Measurements from ENCODE around the gene GABRD.

The GABRD gene

DNA sequence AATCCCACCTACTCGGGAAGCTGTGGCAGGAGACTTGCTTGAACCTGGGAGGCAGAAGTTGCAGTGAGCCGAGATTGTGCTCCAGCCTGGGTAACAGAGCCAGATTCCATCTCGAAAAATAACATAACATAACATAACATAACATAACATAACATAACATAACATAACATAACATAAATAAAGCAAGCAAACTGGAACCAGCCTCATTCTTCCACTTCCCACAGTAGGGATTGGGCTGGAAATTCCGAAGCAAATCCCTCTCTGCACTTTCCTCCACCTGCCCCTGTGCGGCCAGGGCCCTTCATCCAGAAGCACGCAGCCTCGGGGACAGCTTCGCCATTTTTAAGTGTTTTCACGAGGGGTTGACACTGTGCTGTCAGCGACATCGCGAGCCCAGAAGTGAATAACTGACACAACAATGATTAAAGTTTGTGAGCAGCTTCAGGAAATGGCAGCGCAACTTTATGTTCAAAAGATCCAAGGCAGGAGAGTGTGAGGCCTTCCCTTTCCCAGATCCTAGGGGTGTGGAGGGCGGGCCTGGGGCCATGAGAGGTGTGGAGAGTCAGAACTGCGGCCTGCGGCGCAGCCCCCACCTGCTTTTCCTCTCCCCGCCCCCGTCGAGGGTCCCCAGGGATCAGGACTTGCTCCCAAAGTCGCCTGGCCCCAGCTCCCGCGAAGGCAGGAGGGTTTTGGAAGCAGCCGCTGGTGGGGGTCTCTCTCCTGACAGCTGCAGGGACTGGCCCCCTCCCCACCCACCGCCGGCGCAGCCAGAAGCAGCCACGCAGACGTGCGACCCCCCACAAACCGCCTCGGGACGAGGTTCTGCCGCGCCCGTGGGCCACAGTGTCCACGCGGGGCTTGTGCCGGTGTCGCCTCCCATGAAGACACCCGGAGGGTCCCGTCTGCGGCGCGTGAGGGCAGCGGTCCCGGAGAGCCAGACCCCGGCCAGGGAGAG is 651 bp upstream of the GABRD start:
- DNase-seq = no peak

DNA sequence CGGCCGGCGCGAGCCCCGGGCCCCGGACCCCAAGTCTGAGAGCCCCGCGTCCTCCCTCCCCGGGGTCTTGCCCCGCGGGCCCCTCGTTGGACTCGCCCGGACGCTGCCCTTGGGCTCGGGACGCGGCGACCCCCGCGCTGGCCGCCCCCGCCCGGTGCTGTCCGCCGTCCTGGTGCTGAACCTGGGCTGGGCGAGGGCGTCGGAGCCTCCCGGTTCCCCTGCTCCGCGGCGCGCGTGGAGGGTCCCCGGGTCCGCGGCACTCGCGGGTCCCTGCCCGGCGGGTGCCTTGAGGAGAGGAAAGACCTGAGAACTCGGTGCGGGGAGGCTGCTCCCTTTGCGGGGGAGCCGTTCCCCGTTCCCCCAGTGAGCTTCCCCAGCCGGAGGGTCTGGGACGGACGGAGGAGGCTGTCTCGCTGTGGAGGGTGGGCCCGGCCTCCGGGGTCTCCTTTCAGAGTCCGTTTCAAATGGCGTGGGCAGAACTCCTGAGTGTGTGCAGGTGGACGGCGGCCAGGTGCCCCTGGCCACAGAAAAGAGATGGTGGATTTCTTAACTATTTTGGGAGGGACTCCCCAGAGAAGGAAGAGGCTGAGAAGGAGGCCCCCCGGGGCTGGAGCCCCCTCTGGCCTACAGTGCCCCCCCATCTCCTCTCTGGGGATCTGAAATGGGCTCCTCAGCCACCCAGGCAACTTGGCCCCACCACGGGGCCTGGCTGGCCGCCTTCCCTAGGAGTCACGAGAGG is 595 bp downstream of the GABRD start:
- no peak for DNase-seq

DNA sequence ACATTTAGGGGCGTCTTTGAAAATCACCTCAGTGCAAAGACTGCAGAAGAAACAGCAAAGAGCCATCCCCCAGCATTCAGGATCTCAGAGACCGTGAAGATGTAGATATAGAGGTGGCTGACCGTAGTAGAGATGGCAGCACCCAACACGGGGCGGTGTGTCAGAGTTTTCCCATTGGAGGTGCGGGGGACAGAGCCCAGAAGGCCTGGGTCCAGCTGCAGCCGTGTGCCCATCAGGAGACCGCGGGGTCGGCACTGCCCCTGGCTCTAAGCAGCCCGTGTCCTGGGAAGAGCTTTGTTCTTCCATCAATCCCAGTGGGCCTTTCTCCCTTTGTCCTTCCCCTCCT is 1.1 kb downstream of the GABRD start:
- no peak for DNase-seq

DNA sequence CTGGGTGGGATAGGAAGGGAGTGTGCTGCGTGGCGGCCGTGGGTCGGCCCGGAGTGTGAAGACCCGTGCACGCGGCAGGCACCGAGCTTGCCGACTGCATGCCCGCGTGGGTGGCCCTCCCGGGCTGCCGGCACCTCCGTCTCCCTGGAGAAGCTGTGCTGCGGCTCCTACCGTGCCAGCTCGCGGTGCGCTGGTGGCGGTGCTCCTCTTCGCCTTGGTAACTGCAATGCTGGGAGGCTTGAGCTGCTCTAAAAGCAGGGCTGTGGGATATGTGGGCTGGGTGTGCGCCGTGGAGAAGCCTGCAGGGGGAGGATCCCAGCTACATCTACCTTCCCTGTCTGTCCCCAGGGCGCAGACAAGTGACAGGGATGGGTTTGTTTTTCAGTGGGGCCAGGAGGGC is 2.4 kb downstream of the GABRD start:
- no peak for DNase-seq

DNA sequence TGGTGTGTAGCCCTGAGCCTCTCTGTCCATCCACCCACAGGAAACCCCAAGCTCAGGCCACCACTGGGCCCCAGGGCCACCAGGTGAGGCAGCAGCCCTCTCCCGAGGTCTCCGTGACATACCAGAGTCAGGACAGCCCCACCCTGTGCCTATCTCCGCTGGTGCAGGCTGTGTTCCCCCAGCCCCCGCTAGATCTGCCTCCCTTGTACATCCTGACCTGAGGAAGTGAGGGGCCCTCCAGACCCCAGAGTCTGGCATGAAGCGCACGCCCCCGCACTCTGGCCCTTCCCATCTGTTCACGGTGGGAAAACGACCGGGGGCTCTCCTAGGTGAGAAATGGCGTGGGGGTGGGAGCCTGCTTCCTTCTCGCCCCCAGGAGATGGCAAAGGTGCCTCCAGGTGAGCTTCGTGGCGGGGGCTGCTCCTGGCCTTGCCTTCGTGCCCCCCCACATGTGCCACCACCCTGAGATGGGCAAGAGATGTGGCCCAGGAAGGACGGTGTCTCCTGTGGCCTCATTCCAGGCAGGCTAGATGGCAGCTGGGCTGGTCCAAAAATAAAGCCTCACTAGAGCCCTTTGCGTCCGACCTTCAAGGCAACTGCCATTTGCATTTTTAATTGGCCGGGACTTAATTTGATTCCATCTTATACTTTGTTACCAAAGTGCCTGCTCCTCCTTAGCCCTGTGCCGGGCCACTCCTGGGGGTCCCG is 3.1 kb downstream of the GABRD start:
- no peak for DNase-seq

DNA sequence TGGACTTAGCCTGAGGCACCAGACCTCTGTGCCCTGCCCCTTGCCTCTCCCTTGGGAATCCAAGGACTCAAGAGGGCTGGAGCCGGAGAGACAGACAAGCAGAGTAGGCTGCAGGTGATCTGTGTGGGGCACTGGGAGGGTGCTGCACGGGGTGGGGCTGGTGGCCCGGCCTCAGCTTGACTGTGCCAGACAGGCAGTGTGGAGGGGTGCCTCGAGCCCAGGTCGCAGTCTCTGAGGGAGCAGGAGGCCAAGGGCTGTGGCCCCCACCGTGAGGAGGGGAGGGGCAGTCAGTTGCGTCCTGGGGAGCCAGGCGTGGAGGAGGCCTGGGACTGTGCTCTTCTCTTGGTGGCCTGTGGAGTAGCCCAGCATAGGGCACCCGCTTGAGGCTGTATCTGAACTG is 4.0 kb downstream of the GABRD start:
- no peak for DNase-seq

DNA sequence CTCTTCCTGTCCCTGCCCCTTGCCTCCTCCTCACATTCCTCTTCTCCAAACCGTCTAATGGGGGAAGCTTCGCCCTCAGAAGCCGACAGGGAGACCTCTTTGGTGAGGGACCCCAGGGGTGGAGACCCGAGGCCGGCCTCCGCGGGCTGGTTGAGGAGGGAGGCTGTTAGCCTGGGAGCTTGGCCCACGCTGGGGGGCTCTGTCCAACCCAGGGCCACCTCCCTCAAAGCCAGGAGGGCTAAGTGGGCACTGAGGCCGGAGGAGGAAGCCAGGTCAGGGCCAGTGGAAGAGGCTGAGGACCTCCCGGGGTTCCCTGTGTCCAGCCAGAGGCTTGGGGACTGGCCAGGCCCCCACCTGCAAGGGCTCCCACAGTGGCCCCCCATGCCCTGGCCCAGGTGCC is 5.3 kb downstream of the GABRD start:
- DNase-seq = no peak

DNA sequence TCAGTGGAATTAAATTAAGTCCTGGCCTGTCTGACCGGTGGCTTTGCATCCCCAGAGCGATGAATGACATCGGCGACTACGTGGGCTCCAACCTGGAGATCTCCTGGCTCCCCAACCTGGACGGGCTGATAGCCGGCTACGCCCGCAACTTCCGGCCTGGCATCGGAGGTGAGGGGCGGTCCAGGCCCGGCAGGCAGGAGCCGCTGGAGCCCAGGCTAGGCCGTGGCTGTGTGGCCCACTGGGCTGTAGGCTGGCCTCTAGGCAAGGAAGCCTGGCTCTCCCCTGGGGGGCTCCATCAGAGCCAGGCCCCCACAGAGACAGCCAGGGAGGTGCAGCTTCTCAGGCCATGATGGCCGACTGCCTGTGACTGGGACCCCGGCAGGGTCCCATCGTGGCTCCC is 5.7 kb downstream of the GABRD start:
- no peak for DNase-seq

DNA sequence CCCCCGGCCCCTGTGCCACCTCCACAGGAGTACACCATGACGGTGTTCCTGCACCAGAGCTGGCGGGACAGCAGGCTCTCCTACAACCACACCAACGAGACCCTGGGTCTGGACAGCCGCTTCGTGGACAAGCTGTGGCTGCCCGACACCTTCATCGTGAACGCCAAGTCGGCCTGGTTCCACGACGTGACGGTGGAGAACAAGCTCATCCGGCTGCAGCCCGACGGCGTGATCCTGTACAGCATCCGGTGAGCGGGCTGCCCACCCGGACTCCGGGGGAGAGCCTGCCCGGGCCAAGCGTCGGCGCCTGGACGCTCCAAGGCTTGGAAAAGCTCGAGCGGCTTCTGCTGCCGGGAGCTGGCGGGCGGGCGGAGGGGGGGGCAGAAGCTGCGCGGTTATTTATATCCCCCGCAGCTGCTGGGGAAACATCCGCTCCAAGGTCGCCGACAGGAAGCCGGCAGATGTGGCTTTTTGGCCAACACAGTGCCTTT is 6.4 kb downstream of the GABRD start:
- no peak for DNase-seq

DNA sequence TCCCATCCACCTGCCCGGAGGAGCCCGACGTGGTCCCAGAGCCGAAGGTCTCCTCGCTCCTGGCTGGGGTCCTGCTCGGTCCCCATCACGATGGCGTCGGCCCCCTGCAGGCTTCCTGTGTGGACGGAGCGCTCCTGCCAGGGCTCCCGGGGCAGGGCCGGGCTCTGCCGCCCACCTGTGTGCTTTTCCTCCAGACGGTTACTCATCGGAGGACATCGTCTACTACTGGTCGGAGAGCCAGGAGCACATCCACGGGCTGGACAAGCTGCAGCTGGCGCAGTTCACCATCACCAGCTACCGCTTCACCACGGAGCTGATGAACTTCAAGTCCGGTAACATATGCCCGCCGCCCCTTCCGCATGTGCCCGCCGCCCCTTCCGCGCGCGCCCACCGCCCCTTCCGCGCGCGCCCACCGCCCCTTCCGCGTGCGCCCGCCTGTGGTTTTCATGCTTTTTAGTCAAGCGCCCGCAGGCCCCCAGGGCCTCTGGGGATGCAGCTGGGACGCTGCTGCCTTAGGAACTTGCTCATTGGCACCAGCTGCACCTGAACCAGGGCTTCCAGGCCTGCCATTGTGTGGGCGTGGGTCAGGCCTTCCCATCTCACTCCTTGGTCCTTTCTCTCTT is 8.9 kb downstream of the GABRD start:
- DNase-seq = no peak

DNA sequence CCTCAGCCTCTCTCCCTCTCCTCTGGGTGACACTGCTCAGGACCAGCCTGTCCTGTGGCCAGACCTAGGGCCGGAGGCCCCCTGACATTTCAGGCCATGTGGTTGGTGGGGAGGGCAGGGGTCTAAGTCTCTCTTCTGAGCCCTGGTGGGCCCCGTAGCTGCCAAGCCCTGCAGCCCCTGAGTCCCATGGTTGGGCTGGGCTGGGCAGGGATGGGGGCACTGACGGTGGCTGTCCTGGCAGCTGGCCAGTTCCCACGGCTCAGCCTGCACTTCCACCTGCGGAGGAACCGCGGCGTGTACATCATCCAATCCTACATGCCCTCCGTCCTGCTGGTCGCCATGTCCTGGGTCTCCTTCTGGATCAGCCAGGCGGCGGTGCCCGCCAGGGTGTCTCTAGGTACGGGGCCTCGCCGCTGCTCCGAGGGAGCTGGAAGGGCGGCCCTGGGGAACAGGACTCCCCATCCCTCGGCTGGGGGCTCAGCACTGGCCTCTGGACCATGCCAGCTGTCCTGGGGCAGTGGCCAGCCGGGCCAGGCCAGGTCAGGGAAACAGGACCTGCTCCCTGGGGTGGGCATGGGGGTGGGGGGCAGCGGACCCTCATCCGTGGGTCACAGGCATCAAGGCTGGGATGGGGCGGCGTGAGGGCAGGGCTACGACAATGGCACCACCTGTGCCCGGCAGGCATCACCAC is 9.9 kb downstream of the GABRD start:
- DNase-seq = no peak

DNA sequence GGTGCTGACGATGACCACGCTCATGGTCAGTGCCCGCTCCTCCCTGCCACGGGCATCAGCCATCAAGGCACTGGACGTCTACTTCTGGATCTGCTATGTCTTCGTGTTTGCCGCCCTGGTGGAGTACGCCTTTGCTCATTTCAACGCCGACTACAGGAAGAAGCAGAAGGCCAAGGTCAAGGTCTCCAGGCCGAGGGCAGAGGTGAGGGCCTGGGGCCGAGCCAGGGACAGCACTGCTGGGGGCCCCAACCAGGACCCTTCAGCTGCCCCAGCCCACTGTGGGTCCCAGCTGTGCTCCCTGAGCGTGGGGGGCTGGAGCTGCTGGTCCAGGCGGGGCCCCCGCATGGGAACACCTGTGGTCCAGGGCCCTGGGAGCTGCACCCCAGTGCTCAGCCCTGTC is 10.4 kb downstream of the GABRD start:
- no peak for DNase-seq

DNA sequence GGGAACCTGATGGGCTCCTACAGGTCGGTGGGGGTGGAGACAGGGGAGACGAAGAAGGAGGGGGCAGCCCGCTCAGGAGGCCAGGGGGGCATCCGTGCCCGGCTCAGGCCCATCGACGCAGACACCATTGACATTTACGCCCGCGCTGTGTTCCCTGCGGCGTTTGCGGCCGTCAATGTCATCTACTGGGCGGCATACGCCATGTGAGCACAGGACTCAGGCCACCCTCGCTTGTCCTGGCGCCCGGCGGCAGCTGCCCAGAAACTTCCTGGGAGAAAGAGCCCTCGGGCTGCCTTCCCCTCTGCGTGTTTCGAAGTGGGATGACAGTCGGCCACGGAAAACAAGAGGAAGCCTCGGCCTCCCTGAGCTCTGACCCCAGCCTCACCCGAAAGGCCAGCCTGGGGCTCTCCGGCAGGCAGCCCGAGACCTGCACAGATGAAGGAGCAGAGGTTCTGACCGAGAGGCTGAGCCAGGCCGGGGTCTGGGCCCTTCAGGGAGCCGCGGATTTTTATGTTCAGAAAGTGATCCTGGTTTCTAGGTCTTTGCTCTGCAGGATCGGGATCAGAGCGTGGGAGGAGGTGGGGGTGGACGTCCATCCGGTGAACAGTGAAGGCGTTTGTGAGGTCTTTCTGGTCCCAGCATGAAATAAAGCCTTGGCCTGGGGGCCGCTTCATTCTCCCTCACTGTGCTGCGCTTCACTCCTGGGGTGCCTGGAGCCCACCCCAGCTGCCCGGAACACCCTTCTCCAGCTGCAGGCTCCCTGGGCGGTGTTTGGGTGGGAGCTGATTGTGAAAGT is 11.1 kb downstream of the GABRD start:
- DNase-seq = no peak

DNA sequence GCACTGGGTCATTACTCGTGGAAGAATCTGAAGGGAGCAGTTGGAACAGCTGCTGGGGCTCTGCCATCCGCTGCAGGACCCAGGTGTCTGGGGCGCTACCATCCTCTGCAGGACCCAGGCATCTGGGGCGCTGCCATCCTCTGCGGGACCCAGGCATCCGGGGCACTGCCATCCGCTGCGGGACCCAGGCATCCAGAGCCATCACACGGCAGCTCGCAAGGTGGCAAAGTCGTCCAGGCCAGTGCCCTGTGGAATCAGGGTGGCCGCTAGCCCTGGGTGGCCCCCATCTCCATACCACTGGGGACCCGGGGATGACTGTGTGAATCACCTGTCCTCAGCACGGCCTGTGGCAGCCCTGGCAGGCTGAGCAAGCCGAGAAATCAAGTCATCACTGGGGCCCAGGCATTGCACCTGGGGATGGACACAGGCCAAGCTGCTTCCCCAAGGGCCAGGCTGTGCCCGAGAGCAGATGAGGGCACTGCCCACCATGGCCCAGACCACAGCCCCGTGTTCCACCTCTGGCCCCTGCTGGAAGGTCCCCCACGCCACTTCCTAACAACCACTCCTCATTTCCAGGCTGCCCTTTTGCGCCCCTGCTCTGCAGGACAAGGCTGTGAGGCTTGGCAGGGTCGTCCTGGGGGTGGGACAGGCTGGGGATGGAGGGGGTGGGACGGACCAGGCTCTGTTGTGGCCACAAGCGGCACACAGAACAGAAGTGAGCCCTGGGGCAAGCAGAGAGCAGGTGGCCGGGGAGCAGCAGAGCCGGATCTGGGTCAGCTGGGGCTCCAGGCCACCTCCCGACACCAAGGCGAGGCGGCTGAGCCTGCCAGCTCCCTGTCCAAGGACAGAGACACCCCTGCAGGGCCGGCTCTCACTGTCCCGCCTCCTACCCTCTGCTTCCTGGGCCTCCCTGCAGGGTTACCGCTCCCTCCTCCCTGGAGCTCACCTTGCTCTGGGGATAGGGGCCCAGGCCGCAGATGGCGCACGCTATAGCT is 12.7 kb downstream of the GABRD start:
- DNase-seq = no peak

DNA sequence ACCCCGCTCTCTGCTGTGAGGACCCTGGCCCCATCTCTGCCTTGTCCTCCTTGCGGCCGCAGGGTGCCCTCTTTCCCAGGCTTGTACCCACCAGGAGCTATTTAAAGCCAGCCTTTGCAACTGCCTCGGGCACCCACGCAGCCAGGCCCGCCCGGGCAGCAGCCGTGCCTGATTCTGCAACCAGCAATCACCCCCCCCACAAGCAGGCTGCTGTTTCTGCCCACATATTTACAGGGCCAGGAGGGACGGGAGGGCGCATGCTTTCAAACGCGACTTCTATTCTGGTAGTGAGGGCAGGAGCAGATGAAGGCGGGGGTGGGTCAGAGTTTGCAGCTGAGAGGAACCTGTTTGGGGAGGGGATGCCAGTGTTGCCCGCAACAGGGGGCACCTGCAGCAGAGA is 13.6 kb downstream of the GABRD start:
- no peak for DNase-seq

DNA sequence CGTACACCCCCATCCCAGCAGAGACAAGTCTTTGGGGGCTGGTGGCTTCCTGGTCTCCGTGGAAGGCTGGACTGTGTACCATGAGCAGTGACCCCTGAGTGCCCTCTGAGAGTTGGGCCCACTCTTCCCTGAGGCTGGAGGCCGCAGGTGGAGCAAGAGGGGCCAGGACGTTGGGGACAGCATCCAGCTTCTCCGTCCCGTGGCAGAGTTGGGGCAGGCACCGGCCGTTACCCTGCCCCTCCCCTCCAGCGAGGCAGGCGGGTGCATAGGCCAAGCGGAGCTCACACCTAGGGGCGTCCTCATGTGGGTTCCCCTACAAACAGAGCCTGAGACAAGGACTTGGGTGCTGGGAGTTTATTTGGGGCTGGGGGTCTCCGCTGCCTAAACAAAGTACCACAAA is 14.0 kb downstream of the GABRD start:
- DNase-seq = no peak

DNA sequence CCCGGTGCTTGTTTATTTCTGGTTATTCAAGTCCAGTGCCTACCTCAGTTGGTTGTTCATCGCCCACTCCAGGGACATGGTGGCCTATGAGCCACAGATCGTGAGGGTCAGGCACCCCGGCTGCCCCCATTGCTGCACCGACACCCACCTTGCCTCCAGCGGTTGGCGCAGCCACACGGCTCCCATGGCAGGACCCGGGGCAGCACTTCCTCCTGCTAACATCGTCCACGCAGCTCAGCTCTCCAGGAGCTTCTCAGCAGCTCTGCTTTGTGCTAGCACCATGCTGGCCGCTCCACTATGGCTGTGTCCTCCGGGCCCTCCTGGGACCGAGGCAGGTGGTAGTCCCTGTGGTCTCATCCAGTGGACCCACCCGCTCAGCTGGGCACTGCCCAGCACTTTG is 17.1 kb downstream of the GABRD start:
- no peak for DNase-seq

DNA sequence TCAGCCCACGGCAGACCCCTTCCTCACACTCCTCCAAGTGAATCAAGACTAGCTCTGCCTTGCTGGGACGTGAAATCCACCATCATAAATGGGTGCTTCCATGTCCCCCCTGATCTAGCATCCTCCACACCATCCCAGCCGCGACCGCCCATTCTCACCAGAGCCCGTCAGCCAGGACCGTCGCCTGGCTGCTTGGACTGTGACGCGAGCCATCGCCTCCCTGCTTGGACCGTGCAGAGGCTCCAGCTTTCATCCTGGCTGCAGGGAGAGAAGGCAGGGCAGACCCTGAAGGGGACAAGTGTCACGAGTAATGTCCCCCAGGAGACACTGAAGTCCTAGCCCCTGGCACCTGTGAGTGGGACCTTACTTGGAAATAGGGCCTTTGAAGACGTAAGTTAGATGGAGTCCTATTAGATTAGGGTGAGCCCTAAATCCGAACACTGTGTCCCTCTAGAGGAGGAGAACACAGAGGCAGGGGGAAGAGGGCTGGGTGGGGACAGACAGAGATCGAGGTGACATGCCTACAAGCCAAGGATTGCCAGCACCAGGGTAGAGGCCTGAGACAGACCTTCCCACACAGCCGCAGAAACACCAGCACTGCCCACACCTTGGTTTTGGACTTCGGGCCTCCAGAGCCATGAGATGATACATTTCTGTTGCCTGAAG is 18.3 kb downstream of the GABRD start:
- DNase-seq = no peak

DNA sequence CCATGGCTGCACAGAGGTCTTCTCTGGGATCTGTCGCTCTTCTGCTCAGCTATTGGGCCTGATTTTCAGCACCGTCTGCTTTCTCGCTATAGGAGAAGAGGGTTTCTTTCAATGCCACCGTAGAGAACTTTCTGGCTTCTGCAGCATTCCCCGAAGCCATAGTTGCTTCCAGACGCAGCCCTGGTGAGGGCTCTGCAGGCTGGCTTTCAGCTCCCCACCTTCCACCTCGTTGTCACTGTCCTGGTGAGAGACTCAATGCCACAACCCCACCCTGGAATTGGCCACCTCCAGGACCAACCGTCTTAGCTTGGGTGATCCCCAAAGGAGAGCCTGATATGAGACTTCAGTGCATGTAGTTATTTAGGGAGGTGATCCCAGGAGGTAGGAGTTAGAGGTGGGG is 19.1 kb downstream of the GABRD start:
- DNase-seq = no peak

DNA sequence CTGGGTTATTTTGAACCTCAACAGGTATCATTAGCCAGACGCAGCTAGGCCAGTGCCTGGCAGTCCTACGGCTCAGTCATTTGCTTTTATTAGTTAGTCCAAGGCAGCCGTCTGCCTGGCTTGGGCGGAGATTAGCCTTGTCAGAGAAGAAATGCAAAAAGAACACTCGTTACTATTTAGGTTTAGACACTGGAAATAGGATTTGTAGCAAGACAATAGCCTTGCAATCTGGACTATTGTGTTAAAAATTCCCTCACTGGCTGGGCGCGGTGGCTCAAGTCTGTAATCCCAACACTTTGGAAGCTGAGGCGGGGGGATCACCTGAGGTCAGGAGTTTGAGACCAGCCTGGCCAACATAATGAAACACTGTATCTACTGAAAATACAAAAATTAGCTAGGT is 20.1 kb downstream of the GABRD start:
- no peak for DNase-seq
